ENCODE measurements around the gene ALDH7A1.

DNA sequence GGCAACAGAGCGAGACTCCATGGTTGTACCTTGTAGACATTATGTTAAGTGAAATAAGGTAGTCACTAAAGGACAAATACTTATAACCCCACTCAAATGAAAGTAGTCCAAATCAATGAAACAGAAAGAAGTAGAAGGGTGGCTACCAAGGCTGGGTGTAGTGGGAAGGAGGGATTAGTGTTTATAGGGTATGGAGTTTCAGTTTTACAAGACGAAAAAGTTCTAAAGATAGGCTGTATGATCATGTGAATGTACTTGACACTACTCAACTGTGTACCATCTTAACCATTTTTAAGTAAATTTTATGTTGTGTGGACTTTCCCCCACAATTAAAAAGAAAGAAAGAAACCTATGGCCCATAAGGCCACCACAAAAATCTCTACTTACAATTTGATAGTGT lies 32.2 kb downstream of the ALDH7A1 start:
- TF ChIP-seq POLR2A (IDR thresholded peaks at IDR 0.05; ENCODE audit: low read depth, low read length) (no peak), TAF1 (IDR thresholded peaks at IDR 0.05; ENCODE audit: borderline replicate concordance, low read depth, low read length) (no peak), POLR2AphosphoS5 (IDR thresholded peaks at IDR 0.05; ENCODE audit: low read depth, low read length) (no peak)

All from GM12892 (cell line).